Gastroesophageal sphincter (tissue), 3 donors: ENCODE measurements around the gene CNGA3.
"Not testable (repeated sequence)": the region's sequence is repeated elsewhere in the genome, so short reads cannot be mapped to it uniquely, and the experiment has no call there.

ENCODE experiments used
- POLR2A ChIP-seq, 2 donors: fragments of 450-650 bp; IDR thresholded peaks; one replicate each; pipeline ENCODE4 v1.6.1; 2017; ENCODE audit warnings: antibody characterized with exemption in 2 of 2, mild to moderate bottlenecking in 2 of 2, moderate library complexity in 1 of 2
- POLR2AphosphoS5 ChIP-seq: sonication (generic); formaldehyde crosslinking; IDR thresholded peaks from one replicate; pipeline ENCODE4 v1.6.1; 2017; ENCODE audit warnings: antibody characterized with exemption
- TF ChIP-seq, protein P1 (sequence below), 4 experiments: fragments of 200-600 bp in 2 of 4; fragments of 450-650 bp in 2 of 4; sonication (generic) in 1 of 4; IDR thresholded peaks; one replicate each; pipeline ENCODE4 v1.5.1; 2017 to 2019; ENCODE audit warnings: antibody characterized with exemption in 4 of 4, mild to moderate bottlenecking in 2 of 4, moderate library complexity in 2 of 4

DNA sequence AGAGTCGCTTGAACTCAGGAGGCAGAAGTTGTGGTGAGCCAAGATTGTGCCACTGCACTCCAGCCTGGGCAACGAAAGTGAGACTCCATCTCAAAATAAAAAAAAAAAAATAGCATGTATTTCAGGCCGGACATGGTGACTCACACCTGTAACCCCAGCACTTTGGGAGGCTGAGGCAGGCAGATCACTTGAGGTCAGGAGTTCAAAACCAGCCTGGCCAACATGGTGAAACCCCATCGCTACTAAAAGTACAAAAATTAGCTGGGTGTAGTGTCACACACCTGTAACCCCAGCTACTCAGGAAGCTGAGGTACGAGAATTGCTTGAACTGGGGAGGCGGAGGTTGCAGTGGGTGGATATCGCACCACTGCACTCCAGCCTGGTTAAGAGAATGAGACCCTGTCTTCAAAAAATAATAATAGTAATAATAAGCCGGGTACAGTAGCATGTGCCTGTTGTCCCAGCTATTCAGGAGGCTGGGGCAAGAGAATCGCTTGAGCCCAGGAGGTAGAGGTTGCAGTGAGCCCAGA lies 69.5 kb downstream of the CNGA3 start:
- TF ChIP-seq, protein P1, sequence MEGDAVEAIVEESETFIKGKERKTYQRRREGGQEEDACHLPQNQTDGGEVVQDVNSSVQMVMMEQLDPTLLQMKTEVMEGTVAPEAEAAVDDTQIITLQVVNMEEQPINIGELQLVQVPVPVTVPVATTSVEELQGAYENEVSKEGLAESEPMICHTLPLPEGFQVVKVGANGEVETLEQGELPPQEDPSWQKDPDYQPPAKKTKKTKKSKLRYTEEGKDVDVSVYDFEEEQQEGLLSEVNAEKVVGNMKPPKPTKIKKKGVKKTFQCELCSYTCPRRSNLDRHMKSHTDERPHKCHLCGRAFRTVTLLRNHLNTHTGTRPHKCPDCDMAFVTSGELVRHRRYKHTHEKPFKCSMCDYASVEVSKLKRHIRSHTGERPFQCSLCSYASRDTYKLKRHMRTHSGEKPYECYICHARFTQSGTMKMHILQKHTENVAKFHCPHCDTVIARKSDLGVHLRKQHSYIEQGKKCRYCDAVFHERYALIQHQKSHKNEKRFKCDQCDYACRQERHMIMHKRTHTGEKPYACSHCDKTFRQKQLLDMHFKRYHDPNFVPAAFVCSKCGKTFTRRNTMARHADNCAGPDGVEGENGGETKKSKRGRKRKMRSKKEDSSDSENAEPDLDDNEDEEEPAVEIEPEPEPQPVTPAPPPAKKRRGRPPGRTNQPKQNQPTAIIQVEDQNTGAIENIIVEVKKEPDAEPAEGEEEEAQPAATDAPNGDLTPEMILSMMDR (IDR thresholded peaks at IDR 0.05), result not testable (repeated sequence)
- TF ChIP-seq POLR2A (IDR thresholded peaks at IDR 0.05); POLR2AphosphoS5: not testable (repeated sequence)
